A549 (cell line): ENCODE results near the gene SELENOI. TPM values are rescaled to one million over a fixed set of nuclear protein-coding genes. Genes with fewer than 3 reads are reported as not detected.
A peak's percentile ranks its signal among the peaks of the same experiment; 100 is the strongest.

Experiments used
- ATAC-seq, 2 experiments: fragments of 200-7000 bp in 1 of 2; fragments of >200 bp in 1 of 2; cut with Nextera tagmentation in 1 of 2; cut with Tn5 transposase in 1 of 2; 3 replicates each; pipeline versions ENCODE4 v1.8.0 to v1.9.1; 2018 to 2020; ENCODE audit warnings: mild to moderate bottlenecking in 1 of 2, moderate library complexity in 1 of 2
- CTCF ChIA-PET: fragments of 300-600 bp; sonication (Branson Sonifier 250); formaldehyde crosslinking; extraction: SDS; loops from one replicate; lab custom pipeline; 2021; ENCODE audit warnings: antibody characterized with exemption, inconsistent platforms; lab: Yijun Ruan, JAX
- POLR2A ChIA-PET: fragments of 350-600 bp; formaldehyde crosslinking; extraction: SDS; loops from one replicate; lab custom pipeline; 2021; ENCODE audit warnings: antibody characterized with exemption, inconsistent platforms; lab: Yijun Ruan, JAX
- DNase-seq, 2 experiments: peaks; one replicate each; pipeline versions ENCODE4 v3.0.0 to v3.0.0-alpha.2; 2011 to 2016; ENCODE audit warnings: low read depth in 1 of 2, low spot score in 1 of 2
- FAIRE-seq: peaks from 2 replicates; lab custom pipeline; 2011; peaks lifted over from hg19 to GRCh38; lab: Jason Lieb, UNC
- H3K27ac ChIP-seq, 2 experiments: fragments of >200 bp; sonication (Bioruptor Twin); formaldehyde crosslinking; 3 replicates each; pipeline ENCODE4 v1.5.1; 2016 to 2017
- H3K4me1 ChIP-seq: fragments of >200 bp; sonication (Bioruptor Twin); formaldehyde crosslinking; 3 replicates; pipeline ENCODE4 v1.6.1; 2016
- H3K4me2 ChIP-seq: fragments of >200 bp; sonication (Bioruptor Twin); formaldehyde crosslinking; 3 replicates; pipeline ENCODE4 v1.6.1; 2016
- H3K4me3 ChIP-seq: fragments of >200 bp; sonication (Bioruptor Twin); formaldehyde crosslinking; 3 replicates; pipeline ENCODE4 v1.5.1; 2016
- H3K9me3 ChIP-seq: fragments of >200 bp; sonication (Bioruptor Twin); formaldehyde crosslinking; 3 replicates; pipeline ENCODE4 v1.6.1; 2016
- BHLHE40 ChIP-seq: IDR thresholded peaks from 2 replicates; pipeline ENCODE4 v1.6.1; 2012; ENCODE audit warnings: low read depth, low read length, inconsistent platforms
- CBX8 ChIP-seq: fragments of 200-600 bp; sonication (generic); IDR thresholded peaks from 2 replicates; pipeline ENCODE4 v1.6.1; 2016
- CEBPB ChIP-seq, 2 experiments: fragments of >200 bp in 1 of 2; sonication (Bioruptor Twin) in 1 of 2; formaldehyde crosslinking in 1 of 2; IDR thresholded peaks; 2 replicates each; pipeline ENCODE4 v1.6.1; 2012 to 2016
- E2F6 ChIP-seq: IDR thresholded peaks from 2 replicates; pipeline ENCODE4 v1.6.1; 2012; ENCODE audit warnings: low read depth, borderline replicate concordance
- EHF ChIP-seq: fragments of 250-450 bp; sonication (Bioruptor Pico); IDR thresholded peaks from 2 replicates; pipeline ENCODE4 v1.5.0; 2020; ENCODE audit warnings: mild to moderate bottlenecking
- EHMT2 ChIP-seq: fragments of 200-600 bp; sonication (generic); IDR thresholded peaks from 2 replicates; pipeline ENCODE4 v1.6.1; 2016; ENCODE audit warnings: antibody characterized with exemption, low read depth, mild to moderate bottlenecking, moderate library complexity
- ESRRA ChIP-seq: fragments of 150-350 bp; IDR thresholded peaks from 2 replicates; pipeline ENCODE4 v1.6.1; 2014; ENCODE audit warnings: mild to moderate bottlenecking, low read length, borderline replicate concordance
- HES2 ChIP-seq: fragments of >200 bp; sonication (Bioruptor Twin); formaldehyde crosslinking; IDR thresholded peaks from 2 replicates; pipeline ENCODE4 v1.6.1; 2016
- HEYL ChIP-seq: fragments of 250-450 bp; sonication (Bioruptor Pico); IDR thresholded peaks from 2 replicates; pipeline ENCODE4 v1.8.0; 2021; ENCODE audit warnings: mild to moderate bottlenecking, moderate library complexity
- HOXB13 ChIP-seq: fragments of 250-450 bp; sonication (Bioruptor Pico); IDR thresholded peaks from 2 replicates; pipeline ENCODE4 v1.5.0; 2020; ENCODE audit warnings: low read depth, mild to moderate bottlenecking, moderate library complexity
- JUN ChIP-seq, 2 experiments: fragments of >200 bp; sonication (Bioruptor Twin); formaldehyde crosslinking; IDR thresholded peaks; 2 replicates in 1 of 2; 3 replicates in 1 of 2; pipeline ENCODE4 v1.6.1; 2016 to 2017
- KDM1A ChIP-seq: fragments of 200-600 bp; sonication (generic); IDR thresholded peaks from 2 replicates; pipeline ENCODE4 v1.6.1; 2016; ENCODE audit warnings: low read depth, mild to moderate bottlenecking
- KDM5A ChIP-seq: fragments of 200-600 bp; sonication (generic); IDR thresholded peaks from 2 replicates; pipeline ENCODE4 v1.6.1; 2016; ENCODE audit warnings: antibody characterized with exemption, mild to moderate bottlenecking
- MAFK ChIP-seq: fragments of 450-650 bp; IDR thresholded peaks from 2 replicates; pipeline ENCODE4 v1.6.1; 2014; ENCODE audit not compliant: partially characterized antibody
- MAZ ChIP-seq: fragments of 150-350 bp; IDR thresholded peaks from 2 replicates; pipeline ENCODE4 v1.6.1; 2014; ENCODE audit warnings: antibody characterized with exemption, low read depth, low read length, borderline replicate concordance
- NFE2L2 ChIP-seq: fragments of 150-350 bp; conservative IDR thresholded peaks from 2 replicates; pipeline ENCODE4 v1.6.1; 2014; ENCODE audit warnings: low read length
- PBX3 ChIP-seq: IDR thresholded peaks from 2 replicates; pipeline ENCODE4 v1.6.1; 2012
- POLR2A ChIP-seq: IDR thresholded peaks from 2 replicates; pipeline ENCODE4 v1.6.1; 2012; ENCODE audit warnings: mild to moderate bottlenecking, low read length
- POLR2AphosphoS2 ChIP-seq: conservative IDR thresholded peaks from 2 replicates; pipeline ENCODE4 v1.6.1; 2012; ENCODE audit warnings: low read length, improper control_type of control experiment, inconsistent platforms
- RARB ChIP-seq: fragments of 250-450 bp; sonication (Bioruptor Pico); IDR thresholded peaks from 2 replicates; pipeline ENCODE4 v1.8.0; 2021; ENCODE audit warnings: mild to moderate bottlenecking, moderate library complexity
- REST ChIP-seq: fragments of 200-600 bp; sonication (generic); IDR thresholded peaks from 2 replicates; pipeline ENCODE4 v1.6.1; 2016; ENCODE audit warnings: antibody characterized with exemption, mild to moderate bottlenecking, moderate library complexity
- TP53 ChIP-seq: fragments of 250-450 bp; sonication (Bioruptor Pico); IDR thresholded peaks from 2 replicates; pipeline ENCODE4 v1.5.0; 2021; ENCODE audit warnings: mild to moderate bottlenecking, moderate library complexity
- WGBS: methylation state at CpG from one replicate; pipeline ENCODE4 v1.1.6; 2017; ENCODE audit errors: missing lambda C conversion rate; 5-methylcytosine and 5-hydroxymethylcytosine counted together
- polyA plus RNA-seq, 4 experiments: library from polyadenylated mRNA; depleted of rRNA in 3 of 4; stranded (reverse); fragments of >200 nt; fragmentation: RNase III in 1 of 4; extraction: RNeasy Plus Mini Kit Qiagen cat#74134 plus additional on column Dnase treatment in 1 of 4; gene quantifications; 2 replicates in 3 of 4; 3 replicates in 1 of 4; pipeline ENCODE4 v1.2.3, GENCODE V29; 2011 to 2017

SELENOI gene
- polyA plus RNA-seq, 2 of the 4 experiments (the other 2 are of a cell fraction) = 18.2 to 38.7 TPM

- H3K4me2 ChIP-seq = no peak overlapping the region
- H3K4me1 ChIP-seq = no peaks in the 10 kb centered on the region
- WGBS = 91% methylated on average over 4 of the region's 4 CpGs
- H3K9me3 ChIP-seq = no peaks in the 10 kb centered on the region
- DNase-seq = no peak
- no peak for ATAC-seq
- TF ChIP-seq JUN (IDR thresholded peaks at IDR 0.05) (no peak), TP53 (no peak), CBX8 (no peak), REST (no peak), KDM5A (no peak), BHLHE40 (no peak), ESRRA (no peak), POLR2A (no peak), POLR2AphosphoS2 (no peak), MAZ (no peak), HOXB13 (no peak), EHMT2 (no peak), HES2 (no peak)
- ChIA-PET CTCF (no interaction called here), POLR2A (interaction anchor here (0.7 kb wide), 1 partner anchor 167 kb away, joined by 4 read pairs; no protein-coding TSS in a partner anchor)
- H3K27ac ChIP-seq = no peak overlapping the region
- no peak for FAIRE-seq
- no peak overlapping the region for H3K4me3 ChIP-seq
These were observed 41.2 kb downstream of the SELENOI start for GRCh38 chr2:26387189-26387588.

DNA sequence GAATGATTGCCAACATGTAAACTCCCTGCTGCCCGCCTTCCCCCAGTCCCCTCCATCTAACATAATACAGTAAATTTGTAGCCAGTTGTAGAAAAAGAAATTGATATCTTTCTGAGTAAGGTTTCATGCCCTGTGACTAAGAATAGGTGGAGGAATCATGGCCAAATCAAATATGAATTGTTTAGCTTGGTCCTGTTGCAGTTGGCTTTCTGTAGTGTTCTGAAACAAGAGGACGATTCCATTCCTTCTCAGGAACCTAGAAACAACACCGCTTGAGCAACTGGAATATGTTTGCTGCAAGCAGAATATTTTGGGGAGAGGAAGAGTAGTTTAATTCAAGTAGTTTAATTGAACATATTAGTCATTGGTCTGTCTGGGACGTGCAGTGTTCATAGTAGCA lies 48.8 kb downstream of the SELENOI start:
- Histone ChIP-seq H3K4me2 (no peak overlapping the region), H3K4me1 (no peaks in the 10 kb centered on the region), H3K9me3 (no peaks in the 10 kb centered on the region), H3K4me3 (no peak overlapping the region), H3K27ac (no peak overlapping the region)
- POLR2A ChIA-PET = no interaction called here
- TF ChIP-seq POLR2AphosphoS2 (no peak), EHMT2 (no peak), E2F6 (no peak)
- FAIRE-seq (no peak), ATAC-seq (no peak), DNase-seq (no peak)
- CTCF ChIA-PET = interaction anchor here (0.6 to 1.0 kb wide), 2 partner anchors 20 to 1063 kb away, joined by 3 to 6 read pairs; no protein-coding TSS in a partner anchor
- 86% methylated on average over 4 of the region's 4 CpGs for WGBS

DNA sequence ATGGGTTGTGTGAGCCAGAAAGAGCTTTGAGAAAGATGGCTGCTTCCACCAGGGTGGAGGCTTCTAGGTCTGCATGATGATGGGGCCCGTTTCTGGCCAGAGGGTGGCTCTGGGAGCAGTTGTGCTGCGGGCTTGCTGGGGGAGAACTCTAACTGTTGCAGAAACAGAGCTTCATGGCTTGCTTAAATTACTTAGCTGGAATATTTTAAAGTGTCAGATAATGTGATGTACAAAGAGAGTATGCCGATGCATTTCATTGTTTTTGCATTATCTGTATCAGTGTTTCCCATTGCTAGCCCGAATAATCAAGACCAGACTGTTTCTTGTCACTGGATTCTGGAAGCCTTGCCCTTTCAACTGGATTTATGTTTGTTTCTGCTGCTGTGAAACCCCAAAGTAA lies 49.5 kb downstream of the SELENOI start:
- H3K27ac ChIP-seq = no peak overlapping the region
- FAIRE-seq = no peak
- no peak for TF ChIP-seq EHF (CRISPR knock-in tag)
- no peak for TF ChIP-seq HEYL
- no peak for TF ChIP-seq CEBPB (IDR thresholded peaks at IDR 0.05)
- TF ChIP-seq KDM1A = no peak
- TF ChIP-seq PBX3 = no peak
- no peak for TF ChIP-seq KDM5A
- TF ChIP-seq POLR2A = no peak
- TF ChIP-seq MAFK = no peak
- TF ChIP-seq RARB (CRISPR knock-in tag) = no peak
- TF ChIP-seq NFE2L2 = no peak
- TF ChIP-seq, all 56 proteins: peak for 0
- Histone ChIP-seq H3K4me2 (no peak overlapping the region), H3K4me3 (no peak overlapping the region), H3K4me1 (no peaks in the 10 kb centered on the region), H3K9me3 (no peaks in the 10 kb centered on the region)
- ATAC-seq (peak in 1 of 2 experiments; percentile 53; a peak in 3 of 6 replicates), DNase-seq (no peak)
- CTCF ChIA-PET = interaction anchor here (0.8 kb wide), 2 partner anchors 82 to 108 kb away, joined by 3 read pairs; partner anchors contain the start of gene OTOF
- POLR2A ChIA-PET = no interaction called here
- WGBS = 82% methylated on average over 4 of the region's 4 CpGs
